Uterus (tissue), 2 donors: Measurements from ENCODE around the gene VAT1.
"Not testable (repeated sequence)": the region's sequence is repeated elsewhere in the genome, so short reads cannot be mapped to it uniquely, and the experiment has no call there.

Experiments
- POLR2A ChIP-seq, 2 donors: fragments of 450-650 bp; IDR thresholded peaks; one replicate each; pipeline ENCODE4 v1.6.1; 2016; ENCODE audit warnings: antibody characterized with exemption in 2 of 2, mild to moderate bottlenecking in 1 of 2, moderate library complexity in 1 of 2
- TF ChIP-seq, protein P1 (sequence below), 4 experiments: fragments of 200-600 bp in 2 of 4; fragments of 450-650 bp in 2 of 4; sonication (generic) in 2 of 4; IDR thresholded peaks; one replicate each; pipeline ENCODE4 v1.5.1; 2016 to 2019; ENCODE audit warnings: antibody characterized with exemption in 4 of 4, mild to moderate bottlenecking in 2 of 4, moderate library complexity in 1 of 4

DNA sequence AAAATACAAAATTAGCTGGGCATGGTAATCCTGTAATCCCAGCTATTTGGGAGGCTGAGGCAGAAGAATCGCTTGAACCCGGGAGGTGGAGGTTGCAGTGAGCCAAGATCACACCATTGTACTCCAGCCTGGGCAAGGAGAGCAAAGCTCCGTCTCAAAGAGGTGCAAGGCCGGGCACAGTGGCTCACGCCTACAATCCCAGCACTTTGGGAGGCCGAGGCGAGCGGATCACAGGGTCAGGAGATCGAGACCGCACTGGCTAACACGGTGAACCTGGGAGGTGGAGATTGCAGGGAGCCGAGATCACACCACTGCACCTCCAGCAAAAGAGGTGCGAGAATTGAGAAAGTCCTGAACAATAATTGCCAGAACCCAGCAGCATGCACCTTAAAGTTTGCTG is 21.3 kb downstream of the VAT1 start:
- TF ChIP-seq, protein P1, sequence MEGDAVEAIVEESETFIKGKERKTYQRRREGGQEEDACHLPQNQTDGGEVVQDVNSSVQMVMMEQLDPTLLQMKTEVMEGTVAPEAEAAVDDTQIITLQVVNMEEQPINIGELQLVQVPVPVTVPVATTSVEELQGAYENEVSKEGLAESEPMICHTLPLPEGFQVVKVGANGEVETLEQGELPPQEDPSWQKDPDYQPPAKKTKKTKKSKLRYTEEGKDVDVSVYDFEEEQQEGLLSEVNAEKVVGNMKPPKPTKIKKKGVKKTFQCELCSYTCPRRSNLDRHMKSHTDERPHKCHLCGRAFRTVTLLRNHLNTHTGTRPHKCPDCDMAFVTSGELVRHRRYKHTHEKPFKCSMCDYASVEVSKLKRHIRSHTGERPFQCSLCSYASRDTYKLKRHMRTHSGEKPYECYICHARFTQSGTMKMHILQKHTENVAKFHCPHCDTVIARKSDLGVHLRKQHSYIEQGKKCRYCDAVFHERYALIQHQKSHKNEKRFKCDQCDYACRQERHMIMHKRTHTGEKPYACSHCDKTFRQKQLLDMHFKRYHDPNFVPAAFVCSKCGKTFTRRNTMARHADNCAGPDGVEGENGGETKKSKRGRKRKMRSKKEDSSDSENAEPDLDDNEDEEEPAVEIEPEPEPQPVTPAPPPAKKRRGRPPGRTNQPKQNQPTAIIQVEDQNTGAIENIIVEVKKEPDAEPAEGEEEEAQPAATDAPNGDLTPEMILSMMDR (IDR thresholded peaks at IDR 0.05): not testable (repeated sequence)
- TF ChIP-seq POLR2A (IDR thresholded peaks at IDR 0.05): not testable (repeated sequence)
